NCI-H146 treated with DMSO at 0.1 percent for 48 hours (cell line): ENCODE data around the gene HIF3A.

Experiments
- DNase-seq: peaks from one replicate; lab custom pipeline; 2025; ENCODE audit not compliant: unreplicated experiment; lab: John Stamatoyannopoulos, UW

Gene HIF3A

DNA sequence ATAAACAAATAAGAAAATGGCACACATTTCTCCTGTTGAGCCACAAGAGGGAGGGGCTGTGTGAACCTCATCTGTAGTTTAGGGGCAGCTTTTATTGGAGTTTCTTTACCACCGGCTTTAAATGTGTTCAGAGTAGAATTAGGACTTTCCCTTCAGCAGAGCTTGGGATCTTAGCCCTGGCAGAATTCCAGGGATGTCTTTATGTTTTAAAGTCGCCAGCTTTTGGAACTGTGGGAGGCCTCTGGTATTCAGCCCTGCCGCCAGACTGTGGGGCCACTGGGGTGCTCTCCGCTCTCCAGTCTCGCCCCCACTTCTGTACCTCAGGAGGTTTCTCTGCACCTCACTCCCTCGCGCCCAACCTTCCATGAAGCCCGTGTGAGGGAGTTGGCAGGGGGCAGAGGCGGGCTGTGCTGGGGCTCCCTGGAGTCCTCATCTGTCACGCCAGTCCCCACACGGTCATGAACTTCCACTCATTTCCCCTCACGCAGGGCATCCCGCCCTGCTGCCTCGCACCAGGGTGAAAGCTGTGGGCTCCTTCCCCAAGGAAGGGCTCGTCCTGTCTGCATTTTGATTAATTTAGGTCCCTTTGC lies 85.0 kb downstream of the HIF3A start:
- no peak for DNase-seq

DNA sequence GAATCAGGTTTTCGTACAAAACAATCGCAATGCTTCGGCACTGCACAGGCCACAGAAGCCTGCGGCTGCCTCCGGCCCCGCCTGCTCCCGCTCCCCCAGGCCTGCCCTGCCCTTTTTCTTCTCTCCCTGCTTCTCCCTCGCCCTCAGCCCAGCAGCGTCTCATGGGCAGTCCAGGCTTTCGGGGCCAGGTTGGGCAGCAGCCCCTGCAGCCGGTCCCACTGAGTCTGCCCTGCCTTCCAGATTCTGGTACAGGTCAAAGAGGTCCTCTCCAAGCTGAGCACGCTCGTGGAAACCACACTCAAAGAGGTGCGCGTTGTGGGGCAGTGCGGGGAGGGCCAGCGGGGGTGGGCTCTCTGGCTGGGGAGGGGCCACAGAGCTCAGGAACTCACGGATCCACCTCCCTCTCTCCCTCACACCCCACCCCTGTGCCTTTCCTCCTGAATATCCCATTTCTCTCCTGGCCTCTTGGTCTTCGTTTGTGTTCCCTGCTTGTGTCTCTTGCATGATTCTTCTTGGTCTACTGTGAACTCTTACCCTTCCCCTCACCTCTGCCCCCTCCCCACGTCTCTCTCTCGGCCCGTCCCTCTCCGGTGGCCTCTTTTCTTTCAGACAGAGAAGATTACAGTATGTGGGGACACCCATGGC lies 86.5 kb downstream of the HIF3A start:
- DNase-seq: no peak

DNA sequence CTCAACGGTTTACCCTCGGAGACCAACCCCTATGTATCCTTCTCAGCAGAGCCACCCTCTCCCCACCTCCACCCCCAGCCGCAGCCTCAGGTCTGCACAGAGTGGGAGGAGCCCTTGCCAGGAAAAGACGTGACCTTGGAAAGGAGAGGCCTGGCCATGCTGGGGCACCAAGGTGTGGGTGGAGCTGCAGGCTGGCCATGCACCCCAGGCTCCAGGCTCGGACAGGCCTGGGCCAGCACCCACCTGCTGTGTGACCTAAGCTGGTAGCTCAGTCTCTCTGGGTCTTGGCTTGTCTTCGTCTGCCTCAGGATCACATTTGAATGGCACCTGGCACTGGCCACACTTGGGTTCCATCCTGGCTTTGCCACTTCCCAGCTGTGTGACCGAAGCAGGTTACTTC lies 87.0 kb downstream of the HIF3A start:
- no peak for DNase-seq

DNA sequence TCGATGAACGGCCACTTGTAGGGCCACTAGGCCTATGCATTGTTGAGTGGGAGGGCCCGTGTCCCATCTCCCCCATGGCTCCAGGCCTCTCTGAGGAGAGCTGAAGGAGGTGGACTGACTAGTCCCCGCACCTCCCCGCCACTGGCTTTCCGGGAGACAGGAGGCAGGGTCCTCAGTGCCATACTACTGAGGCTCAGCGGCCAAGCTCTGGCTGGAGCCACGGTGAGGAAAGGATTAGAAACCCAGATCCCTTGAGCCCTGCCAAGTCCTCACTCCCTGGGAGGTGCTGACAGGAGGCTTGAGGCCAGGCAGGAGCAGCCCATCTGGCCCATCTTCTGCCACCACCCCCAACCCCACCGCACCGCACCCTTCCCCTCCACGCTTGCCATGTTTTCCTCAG lies 87.6 kb downstream of the HIF3A start:
- DNase-seq: no peak

DNA sequence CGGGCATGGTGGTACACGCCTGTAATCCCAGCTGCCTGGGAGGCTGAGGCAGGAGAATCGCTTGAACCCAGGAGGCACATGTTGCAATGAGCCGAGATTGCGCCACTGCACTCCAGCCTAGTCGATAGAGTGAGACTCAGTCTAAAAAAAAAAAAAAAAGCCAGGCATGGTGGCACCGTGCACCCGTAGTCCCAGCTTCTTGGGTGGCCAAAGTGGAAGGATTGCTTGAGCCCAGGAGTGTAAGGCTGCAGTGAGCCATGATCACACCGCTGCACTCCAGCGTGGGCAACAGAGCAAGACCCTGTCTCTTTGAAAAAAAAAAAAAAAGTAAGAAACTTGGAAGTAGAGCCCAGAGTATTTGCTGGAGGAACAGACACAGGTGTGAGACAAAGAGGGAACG lies 88.8 kb downstream of the HIF3A start:
- DNase-seq: no peak

DNA sequence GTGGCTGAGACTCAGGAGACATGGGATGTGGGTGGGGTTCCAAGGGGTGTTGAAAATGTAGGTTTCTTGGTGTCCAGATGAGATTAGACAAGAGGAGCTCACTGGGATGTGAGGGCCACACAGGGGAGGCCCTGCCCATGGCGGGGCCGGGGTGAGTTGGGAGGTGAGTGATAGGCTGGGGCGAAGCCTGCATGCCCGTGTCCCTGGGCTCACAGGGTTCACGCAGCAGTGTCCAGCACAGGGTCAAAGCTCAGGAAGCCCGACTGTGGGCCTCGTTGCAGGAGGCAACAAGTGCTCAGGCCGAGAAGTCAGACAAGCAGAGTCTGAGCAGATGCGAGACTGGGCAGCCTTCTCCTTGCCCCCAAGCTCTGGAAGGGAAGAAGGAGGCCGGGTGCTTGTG lies 89.3 kb downstream of the HIF3A start:
- no peak for DNase-seq

DNA sequence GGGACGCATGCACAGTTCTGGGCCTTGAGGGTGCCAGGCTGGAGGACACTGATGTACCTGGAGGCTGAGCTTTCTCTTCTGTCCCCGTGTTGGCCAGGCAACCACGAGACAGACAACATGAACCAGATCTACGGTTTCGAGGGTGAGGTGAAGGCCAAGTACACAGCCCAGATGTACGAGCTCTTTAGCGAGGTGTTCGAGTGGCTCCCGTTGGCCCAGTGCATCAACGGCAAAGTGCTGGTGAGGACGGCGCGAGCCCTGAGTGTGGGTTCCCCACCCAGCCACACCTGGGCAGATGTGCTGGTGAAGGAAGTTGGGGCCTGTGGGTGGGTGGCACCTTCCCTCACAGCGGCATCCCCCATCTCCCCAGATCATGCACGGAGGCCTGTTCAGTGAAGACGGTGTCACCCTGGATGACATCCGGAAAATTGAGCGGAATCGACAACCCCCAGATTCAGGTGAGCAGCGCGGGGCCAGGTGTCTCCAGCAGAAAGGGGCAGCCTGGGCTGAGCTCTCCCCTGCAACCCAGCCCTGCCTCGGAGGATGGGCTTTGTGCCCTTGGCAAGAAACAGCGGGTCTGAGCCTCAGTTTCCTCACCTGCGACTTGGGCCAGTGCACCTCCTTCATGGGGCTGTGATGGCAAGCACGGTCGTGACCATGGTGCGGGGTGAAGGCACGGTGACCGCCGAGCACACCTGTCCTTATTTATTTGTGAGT lies 90.3 kb downstream of the HIF3A start:
- DNase-seq: no peak

DNA sequence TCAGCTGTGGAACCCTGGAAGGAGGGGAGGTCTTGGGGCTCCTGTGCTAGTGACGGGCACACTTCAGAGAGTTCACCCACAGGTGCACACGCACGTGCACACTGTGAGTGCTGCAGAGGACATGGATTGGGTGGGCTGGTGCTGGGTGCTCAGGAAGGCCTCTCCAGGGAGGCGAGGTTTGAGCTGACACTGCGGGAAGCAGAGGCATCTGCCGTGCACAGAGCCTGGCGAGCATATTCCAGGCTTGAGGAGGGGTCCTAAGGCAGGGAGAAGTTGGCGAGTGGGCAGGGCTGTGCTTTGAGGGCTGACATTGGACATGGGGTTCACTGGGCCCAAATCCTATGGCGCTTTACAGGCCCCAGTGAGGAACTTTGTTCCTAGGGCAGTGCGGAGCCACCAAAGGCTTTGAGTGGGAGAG lies 90.9 kb downstream of the HIF3A start:
- no peak for DNase-seq

DNA sequence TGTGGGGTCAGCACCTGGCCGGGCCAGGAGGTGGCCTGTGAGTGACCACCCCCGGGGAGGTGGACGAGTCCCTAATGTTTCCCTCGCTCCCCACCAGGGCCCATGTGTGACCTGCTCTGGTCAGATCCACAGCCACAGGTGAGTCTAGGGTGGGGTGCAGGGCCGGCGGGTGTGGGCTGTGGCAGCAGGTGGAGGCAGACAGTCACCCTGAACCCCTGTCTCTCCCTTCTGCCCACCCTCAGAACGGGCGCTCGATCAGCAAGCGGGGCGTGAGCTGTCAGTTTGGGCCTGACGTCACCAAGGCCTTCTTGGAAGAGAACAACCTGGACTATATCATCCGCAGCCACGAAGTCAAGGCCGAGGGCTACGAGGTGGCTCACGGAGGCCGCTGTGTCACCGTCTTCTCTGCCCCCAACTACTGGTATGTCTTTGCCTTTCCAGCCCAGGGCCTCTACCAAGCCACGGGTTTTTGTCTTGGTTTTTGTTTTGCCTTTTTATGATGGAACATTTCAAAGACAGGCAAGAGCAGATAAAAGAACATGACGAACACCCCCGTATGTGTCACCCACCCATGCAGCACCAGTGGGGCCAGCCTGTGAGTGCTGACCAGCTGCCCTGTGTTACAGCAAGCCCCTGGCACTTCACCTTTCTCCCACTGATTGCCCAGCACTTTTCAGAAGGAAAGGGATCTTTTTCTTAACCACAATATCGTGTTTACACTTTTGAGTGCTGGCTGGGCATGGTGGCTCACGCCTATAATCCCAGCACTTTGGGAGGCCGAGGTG lies 91.7 kb downstream of the HIF3A start:
- DNase-seq: no peak

DNA sequence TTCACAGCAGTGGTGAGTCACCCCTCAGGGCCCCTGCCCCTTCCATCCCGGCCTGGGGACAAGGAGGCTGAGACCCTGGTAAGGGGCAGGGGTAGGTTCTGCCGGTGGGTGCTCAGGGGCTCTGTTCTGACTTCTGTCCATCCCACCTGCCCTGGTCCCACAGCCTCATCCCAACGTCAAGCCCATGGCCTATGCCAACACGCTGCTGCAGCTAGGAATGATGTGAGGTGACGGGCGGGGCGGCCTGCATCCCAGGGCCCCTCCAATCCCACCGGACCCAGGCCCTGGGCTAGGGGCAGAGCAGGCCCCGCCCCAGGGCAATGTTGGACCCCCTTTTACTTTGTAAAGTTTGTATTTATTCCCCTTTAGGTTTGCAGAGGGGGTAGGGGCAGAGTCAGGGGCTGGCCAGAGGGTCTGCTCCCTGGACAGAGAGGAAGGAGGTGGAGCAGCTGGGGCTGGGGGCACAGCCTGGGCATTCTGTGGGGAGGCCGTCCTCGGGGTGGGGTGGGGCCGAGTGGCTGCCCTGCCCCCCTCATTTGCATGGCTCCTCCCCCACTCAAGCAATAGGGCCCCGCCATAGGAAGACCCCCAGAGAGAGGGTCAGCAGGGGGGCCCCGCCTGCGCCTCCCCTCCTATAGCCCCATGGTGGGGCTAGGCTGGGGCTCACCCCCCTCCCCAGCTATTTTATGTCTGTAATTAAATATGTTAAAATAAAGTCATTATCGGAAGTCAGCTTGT lies 93.4 kb downstream of the HIF3A start:
- DNase-seq: no peak

DNA sequence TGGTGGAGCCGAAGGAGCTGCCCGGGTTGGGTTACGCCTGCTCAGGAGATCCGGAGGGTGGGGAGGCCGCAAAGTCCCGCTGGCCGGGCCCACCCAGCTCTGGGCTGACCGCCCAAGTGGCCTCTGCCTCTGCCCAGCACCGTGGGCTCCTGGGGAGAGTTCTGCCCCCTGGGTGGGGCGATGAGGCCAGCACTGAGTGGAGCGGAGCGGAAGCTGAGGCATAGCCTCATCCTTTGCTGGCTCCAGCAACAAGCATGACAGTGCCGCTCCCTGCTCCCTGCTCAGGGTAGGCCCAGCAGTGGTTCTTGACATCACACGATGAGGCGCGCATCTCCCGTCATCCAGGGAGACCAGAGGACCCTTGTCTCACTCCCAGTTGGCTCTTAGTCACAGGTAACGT lies 94.0 kb downstream of the HIF3A start:
- no peak for DNase-seq

DNA sequence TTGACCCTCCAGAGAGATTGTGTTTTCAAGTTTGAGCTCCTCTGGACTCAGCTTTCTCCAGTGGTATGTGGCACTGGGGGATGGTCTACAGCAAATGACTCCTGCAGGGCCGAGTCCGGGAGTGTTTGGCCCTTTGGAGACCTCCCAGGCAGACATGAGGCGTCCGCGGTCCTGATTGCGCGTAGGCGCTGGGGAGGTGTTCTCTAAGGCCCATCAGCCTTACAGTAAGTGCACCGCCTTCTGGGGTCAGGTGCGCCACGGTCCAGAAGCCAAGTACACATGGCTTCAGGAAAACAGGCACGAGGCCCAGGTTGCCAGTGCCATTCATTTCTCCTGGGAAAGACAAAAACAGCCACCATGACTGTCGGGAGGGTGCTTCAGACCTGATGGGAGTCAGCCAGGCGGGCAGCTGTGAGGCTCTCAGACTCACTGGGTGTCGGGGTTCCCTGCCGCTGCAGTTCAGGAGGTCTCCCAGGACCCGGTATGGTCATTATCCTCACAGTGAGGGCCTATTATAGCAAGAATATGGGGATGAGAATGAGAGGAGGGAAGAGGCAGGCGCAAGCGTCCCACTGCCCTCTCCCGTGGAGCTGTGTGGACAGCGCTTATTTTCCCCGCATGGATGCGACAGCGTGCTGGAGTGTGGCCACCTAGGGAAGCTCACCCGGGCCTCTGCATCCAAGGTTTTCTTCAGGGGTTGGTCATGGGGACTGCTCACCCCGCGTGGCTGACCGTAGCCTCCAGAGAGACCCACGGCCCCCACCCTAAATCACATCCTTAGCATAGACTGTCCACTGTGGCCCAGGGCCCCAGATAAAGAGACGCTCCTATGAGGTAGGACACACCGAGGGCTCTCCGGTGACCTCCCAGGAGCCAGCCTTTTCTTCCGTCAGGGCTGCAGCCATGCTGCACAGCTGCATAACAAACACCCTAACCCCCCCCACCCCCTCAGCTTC lies 94.7 kb downstream of the HIF3A start:
- DNase-seq: no peak

DNA sequence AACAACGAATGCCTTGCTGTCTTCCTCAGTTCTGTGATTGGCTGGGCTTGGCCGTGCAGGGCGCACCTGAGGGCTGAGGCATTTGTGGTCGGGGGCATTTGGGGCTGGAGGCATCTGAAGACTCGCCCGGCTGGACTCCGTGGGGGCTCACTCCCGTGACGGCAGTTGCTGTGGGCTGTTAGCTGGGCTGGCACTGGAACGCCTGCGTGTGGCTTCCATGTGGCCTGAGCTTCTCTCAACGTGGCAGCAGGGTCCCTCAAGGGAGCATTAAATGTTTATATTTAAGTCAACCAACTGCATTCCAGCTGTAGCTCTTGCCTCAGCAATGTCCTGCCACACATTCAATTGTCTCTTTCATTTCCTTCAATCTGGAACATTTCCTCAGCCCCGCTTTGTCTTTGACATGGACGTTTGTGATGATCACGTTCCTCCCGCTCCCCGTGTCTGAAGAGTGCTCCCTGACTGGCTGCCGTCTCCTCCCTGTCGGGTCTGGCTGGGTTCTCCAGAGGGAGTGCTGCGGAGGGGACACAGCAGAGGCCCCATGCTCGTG lies 95.5 kb downstream of the HIF3A start:
- DNase-seq: no peak

DNA sequence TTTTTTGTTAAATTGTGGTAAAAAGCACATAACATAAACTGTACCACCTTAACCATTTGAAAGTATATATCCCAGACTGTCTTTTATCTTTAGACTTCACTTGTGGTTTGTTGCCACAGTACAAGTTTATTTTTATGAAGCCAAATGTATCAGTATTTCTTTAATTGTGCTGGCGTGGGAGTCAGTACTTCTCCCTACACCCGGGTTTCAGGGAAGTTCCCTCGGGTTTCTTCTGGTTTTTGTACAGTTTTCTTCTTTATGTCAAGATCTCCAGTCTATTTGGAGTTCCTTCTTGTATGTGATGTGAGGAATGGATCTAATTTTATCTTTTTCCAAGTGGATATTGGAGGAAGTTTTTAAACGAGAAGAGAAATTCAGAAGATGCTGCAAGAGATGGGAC lies 96.0 kb downstream of the HIF3A start:
- DNase-seq: no peak
